ENCODE measurements around the gene SERHL2. TPM values are rescaled to one million over a fixed set of nuclear protein-coding genes. Genes with fewer than 3 reads are reported as not detected.

Gene SERHL2
- total RNA-seq, 1 donor from 2014 or later: 2.8 TPM

DNA sequence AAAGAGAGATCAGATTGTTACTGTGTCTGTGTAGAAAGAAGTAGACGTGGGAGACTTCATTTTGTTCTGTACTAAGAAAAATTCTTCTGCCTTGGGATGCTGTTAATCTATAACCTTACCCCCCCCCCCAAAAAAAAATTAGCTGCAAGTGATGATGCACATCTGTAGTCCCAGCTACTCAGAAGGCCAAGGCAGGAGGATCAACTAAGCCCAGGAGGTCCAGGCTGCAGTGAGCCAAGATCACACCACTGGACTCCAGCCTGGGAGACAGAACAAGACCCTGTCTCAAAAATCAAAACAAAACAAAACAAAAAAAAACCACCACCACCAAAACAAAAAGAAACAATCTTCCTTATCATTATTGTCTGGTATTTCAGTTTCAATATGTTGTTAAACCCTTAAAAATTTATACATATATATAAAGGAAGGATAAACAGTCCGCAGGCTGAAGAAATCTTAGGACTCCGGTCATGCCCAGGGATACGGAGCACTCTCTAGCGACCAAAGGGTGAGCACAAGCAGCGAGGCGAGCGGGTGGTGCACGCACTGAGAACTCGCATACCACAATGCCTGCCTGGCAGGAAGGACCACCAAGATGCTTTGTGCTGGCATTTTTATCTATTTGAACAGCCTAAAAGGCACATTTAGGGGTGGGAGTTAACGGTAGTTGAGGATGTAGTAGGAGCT, 54.5 kb downstream of the SERHL2 start:
- Mint-ChIP-seq H3K4me1 (ENCODE audit: unreplicated experiment) (peaks cover 32% of the 10 kb centered on the region), H3K27me3 (no peaks in the 10 kb centered on the region), H3K9me3 (no peaks in the 10 kb centered on the region), H3K4me3 (peak overlapping the region; percentile 74), H3K36me3 (peaks cover 20% of the 10 kb centered on the region), H3K27ac (peak overlapping the region; percentile 83)
- TF ChIP-seq, protein P1, sequence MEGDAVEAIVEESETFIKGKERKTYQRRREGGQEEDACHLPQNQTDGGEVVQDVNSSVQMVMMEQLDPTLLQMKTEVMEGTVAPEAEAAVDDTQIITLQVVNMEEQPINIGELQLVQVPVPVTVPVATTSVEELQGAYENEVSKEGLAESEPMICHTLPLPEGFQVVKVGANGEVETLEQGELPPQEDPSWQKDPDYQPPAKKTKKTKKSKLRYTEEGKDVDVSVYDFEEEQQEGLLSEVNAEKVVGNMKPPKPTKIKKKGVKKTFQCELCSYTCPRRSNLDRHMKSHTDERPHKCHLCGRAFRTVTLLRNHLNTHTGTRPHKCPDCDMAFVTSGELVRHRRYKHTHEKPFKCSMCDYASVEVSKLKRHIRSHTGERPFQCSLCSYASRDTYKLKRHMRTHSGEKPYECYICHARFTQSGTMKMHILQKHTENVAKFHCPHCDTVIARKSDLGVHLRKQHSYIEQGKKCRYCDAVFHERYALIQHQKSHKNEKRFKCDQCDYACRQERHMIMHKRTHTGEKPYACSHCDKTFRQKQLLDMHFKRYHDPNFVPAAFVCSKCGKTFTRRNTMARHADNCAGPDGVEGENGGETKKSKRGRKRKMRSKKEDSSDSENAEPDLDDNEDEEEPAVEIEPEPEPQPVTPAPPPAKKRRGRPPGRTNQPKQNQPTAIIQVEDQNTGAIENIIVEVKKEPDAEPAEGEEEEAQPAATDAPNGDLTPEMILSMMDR (conservative IDR thresholded peaks at IDR 0.05): no peak
- no peak for DNase-seq (ENCODE audit: extremely low spot score, unreplicated experiment)

DNA sequence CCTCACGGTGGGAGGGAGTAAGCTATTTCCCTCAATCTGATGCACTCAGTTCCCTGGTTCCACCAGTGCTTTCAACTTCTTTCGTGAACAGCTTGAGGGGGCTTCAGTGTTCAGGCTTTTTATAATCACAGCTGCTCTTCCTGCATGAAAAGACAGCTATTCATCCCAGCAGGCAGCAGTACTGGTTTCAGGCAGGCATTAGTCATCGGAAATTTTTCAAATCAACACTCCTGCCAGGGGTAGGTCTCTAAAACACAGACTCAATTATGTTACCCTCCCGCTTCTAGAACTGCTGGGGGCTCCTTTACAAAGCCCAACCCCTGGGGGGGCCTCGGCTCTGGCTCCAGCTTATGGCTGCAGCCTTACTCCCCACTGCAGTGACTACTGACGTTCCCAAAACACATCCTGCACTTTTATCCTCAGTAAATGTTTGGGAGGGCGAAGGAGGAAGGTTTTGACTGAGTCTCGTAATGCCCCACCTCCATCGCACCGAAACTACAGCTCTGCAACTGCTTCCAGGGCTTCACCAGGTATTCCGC, 55.1 kb downstream of the SERHL2 start:
- Mint-ChIP-seq H3K36me3 (peaks cover 18% of the 10 kb centered on the region), H3K27me3 (no peaks in the 10 kb centered on the region), H3K4me1 (ENCODE audit: unreplicated experiment) (peaks cover 35% of the 10 kb centered on the region), H3K4me3 (peak overlapping the region; percentile 74), H3K9me3 (no peaks in the 10 kb centered on the region), H3K27ac (peak overlapping the region; percentile 83)
- TF ChIP-seq, protein P1 (conservative IDR thresholded peaks at IDR 0.05): no peak
- no peak for DNase-seq (ENCODE audit: extremely low spot score, unreplicated experiment)

DNA sequence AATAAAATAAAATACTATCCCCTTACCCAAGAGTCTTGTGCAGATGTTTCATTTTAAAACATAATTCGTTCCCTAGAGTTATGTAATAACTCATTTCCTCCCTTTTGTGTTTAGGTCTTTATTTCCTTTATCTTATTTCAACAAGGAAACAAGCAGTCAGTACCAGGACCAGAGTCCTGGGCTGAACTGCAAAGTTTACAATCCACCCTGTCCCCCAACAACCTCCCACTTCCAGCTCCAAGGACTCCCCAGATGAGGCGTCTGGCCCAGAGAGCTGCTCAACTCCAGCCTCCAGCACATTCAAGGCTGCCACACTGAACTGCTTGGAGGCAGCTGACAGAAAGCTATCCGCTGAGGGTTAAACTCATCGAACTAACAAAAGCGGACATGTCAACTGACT, 56.4 kb downstream of the SERHL2 start:
- Mint-ChIP-seq H3K36me3 (peaks cover 18% of the 10 kb centered on the region), H3K4me3 (peak overlapping the region; percentile 44), H3K4me1 (ENCODE audit: unreplicated experiment) (peaks cover 38% of the 10 kb centered on the region)

DNA sequence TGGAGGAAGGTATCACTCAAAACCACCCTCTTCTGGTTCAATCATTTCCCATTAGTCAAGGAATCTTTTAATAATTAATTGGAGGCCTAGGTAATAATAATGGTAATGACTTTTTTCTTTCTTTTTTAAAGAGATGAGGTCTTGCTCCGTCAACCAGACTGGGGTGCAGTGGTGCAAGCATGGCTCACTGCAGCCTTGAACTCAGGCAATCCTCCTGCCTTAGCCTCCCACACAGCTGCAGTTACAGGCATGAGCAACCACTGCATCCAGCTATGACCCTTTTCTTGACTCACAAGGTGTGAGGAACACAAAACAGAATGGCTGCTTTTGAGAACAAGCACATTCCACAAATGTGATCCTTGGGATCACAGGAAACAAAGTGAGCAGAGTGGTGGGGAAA, 57.3 kb downstream of the SERHL2 start:
- Mint-ChIP-seq H3K4me1 (ENCODE audit: unreplicated experiment) (peaks cover 44% of the 10 kb centered on the region), H3K9me3 (no peaks in the 10 kb centered on the region), H3K27me3 (no peaks in the 10 kb centered on the region), H3K4me3 (peak overlapping the region; percentile 41), H3K36me3 (peaks cover 18% of the 10 kb centered on the region), H3K27ac (no peak overlapping the region)
- TF ChIP-seq, protein P1 (conservative IDR thresholded peaks at IDR 0.05): no peak
- no peak for DNase-seq (ENCODE audit: extremely low spot score, unreplicated experiment)

More for the DNA sequence above, 56.4 kb downstream of the SERHL2 start:
- no peak for DNase-seq (ENCODE audit: extremely low spot score, unreplicated experiment)
- TF ChIP-seq, protein P1 (conservative IDR thresholded peaks at IDR 0.05): no peak
- peak overlapping the region; percentile 83 for H3K27ac Mint-ChIP-seq
- H3K27me3 Mint-ChIP-seq: no peaks in the 10 kb centered on the region
- H3K9me3 Mint-ChIP-seq: no peaks in the 10 kb centered on the region

DNA sequence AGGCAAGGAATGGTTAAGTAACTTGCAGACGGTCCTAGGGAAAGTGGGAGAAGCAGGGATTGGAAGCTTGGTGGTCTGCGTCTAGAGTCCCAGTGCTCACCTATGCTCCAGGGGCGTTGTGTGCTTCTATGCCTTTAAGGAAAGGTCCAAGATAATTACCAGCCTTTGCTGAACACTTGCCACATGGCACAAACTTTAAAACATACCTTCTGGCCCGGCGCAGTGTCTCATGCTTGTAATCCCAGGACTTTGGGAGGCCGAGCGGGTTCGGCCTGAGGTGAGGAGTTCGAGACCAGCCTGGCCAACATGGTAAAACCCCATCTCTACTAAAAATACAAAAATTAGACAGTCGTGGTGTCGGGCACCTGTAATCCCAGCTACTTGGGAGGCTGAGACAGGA, 58.6 kb downstream of the SERHL2 start:
- Mint-ChIP-seq H3K4me1 (ENCODE audit: unreplicated experiment) (peaks cover 40% of the 10 kb centered on the region), H3K36me3 (peaks cover 12% of the 10 kb centered on the region), H3K27ac (peak overlapping the region; percentile 100), H3K4me3 (peak overlapping the region; percentile 64), H3K9me3 (no peaks in the 10 kb centered on the region), H3K27me3 (no peaks in the 10 kb centered on the region)
- no peak for DNase-seq (ENCODE audit: extremely low spot score, unreplicated experiment)
- TF ChIP-seq, protein P1 (conservative IDR thresholded peaks at IDR 0.05): no peak

Measured in type B pancreatic cell (in vitro differentiated cells).